HG02588 (cell line): ENCODE measurements around the gene SORCS3.
"Not testable (repeated sequence)": the region's sequence is repeated elsewhere in the genome, so short reads cannot be mapped to it uniquely, and the experiment has no call there.

Experiments
- ATAC-seq: cut with Tn5 transposase; IDR thresholded peaks from one replicate; pipeline ENCODE4 v1.9.1; 2021; ENCODE audit warnings: mild to moderate bottlenecking, moderate library complexity; ENCODE audit not compliant: unreplicated experiment

SORCS3 gene

GRCh38 chr10:104689547-104689946 is 48.5 kb downstream of the SORCS3 start:
- no peak for ATAC-seq

- no peak for ATAC-seq
These were observed 49.0 kb downstream of the SORCS3 start for GRCh38 chr10:104690101-104690500.

GRCh38 chr10:104690959-104691358 is 49.9 kb downstream of the SORCS3 start:
- ATAC-seq: no peak

GRCh38 chr10:104694074-104694473 is 53.0 kb downstream of the SORCS3 start:
- ATAC-seq: no peak

DNA sequence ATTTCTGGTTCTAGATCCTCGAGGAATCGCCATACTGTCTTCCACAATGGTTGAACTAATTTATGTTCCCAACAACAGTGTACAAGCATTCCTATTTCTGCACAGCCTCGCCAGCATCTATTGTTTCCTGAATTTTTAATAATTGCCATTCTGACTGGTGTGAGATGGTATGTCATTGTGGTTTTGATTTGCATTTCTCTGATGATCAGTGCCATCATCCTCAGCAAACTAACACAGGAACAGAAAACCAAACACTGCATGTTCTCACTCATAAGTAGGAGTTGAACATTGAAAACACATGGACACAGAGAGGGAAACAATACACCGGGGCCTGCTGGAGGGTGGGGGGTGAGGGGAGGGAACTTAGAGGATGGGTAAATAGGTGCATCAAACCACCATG is 62.2 kb downstream of the SORCS3 start:
- ATAC-seq: not testable (repeated sequence)

DNA sequence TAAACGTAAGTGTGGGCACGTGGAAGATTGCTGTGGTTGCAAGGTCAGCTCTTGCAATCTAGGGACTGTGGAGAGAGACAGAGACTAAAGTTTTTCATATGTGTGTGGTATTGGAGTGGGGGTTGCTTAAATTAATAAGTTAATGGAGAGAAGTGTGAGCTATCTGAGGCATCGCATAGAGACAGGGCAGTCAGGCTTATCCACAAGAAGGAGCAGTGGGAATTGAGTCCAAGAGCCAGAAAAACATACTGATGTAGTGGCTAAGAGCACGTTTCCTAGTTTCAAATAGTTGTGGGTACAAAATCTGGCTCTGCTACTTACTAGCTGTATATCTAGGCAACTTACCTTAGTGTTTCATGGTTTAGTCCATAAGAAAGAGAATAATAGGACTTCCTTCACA is 65.8 kb downstream of the SORCS3 start:
- ATAC-seq: no peak

- no peak for ATAC-seq
These were observed 66.7 kb downstream of the SORCS3 start for GRCh38 chr10:104707602-104708459.

- no peak for ATAC-seq
These were observed 70.2 kb downstream of the SORCS3 start for GRCh38 chr10:104711302-104711721.

GRCh38 chr10:104730593-104730992 is 89.5 kb downstream of the SORCS3 start:
- ATAC-seq: not testable (repeated sequence)

DNA sequence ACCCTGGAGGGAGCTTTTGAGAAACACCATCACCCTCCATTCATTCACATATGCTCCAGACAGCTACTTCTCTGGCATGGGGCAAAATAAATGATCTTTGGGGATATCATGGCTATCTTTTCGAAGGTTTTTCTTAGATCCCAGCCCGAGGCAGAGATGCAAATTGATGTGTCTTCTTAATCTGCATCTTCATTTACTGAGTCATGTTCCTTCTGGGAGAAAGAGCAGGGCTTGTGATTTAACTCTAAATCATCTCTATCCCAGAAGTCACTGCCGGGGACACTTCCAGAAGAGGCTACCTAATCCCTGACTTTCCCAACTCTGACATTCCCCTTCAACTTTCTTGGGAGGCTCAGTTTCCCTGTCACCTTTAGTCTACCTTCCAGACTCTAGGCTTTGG is 90.1 kb downstream of the SORCS3 start:
- no peak for ATAC-seq

GRCh38 chr10:104732222-104732621 is 91.1 kb downstream of the SORCS3 start:
- ATAC-seq: no peak

- ATAC-seq: no peak
These were observed 93.3 kb downstream of the SORCS3 start for GRCh38 chr10:104734433-104734832.

GRCh38 chr10:104735036-104735756 is 94.1 kb downstream of the SORCS3 start:
- ATAC-seq: no peak

DNA sequence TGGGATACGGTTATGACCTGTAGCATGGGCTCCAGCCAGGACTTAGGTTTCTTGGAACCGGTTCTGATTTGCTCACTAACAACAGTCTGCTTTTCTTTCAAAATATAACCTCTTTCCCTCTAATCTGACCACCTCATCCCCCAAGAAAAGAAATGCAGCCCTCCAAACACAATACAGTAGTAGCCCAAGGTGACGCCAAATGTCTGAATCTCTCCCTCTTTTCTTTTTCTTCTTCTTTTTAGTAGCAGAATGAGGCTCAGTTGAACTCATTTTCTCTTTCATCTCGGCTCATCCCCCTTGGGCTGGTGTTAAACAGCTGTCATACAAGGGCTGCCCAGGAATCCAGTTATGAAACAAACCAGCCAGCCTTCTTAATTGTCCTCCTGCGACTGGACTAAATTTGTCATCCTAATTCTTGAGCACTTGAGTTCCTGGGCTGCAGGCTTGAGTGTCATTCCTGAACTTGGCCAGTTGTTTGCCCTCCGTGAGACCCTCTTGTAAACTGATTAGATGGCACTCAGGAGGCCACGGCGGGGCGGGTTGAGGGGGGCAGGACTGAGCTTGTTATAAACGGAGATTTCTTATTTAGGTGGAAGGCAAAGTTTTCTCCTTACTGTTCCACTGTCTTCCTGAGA is 94.8 kb downstream of the SORCS3 start:
- no peak for ATAC-seq

DNA sequence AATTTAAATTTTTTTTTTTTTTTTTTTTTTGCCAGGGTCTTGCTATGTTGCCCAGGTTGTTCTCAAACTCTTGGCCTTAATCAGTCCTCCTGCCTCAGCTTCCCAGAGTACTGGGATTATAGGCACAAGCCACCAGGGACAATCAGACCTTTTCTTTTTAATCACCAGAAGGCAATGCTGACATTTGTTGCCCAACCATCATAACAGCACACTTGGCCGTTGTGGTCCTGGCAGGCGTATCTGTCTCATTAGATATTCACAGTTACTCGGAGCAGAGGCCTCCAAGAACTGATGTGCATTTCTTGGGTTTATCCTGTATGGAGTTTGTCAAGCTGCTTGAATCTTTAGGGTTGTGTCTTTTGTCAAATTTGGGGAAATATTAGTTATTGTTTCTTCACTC is 100.0 kb downstream of the SORCS3 start:
- ATAC-seq: no peak

- no peak for ATAC-seq
These were observed 103.0 kb downstream of the SORCS3 start for GRCh38 chr10:104744052-104744451.

- no peak for ATAC-seq
These were observed 109.2 kb downstream of the SORCS3 start for GRCh38 chr10:104750291-104750690.

DNA sequence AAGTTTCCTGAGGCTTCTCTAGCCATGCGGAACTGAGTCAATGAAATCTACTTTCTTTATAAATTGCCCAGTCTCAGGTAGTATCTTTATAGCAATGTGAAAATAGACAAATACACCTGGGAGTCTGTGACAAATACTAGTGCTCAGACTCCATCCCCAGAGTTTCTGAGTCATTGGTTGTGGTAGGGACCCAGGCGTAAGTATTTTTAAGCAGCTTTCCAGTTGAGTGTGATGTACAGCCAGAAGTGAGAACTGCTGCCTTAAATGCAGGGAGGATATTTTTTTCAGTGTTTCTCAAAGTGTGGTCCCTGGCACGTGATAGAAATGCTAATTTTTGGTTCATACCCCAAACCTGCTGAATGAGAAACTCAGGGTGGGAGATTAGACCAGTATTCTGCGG is 121.7 kb downstream of the SORCS3 start:
- no peak for ATAC-seq

GRCh38 chr10:104766341-104766740 is 125.3 kb downstream of the SORCS3 start:
- no peak for ATAC-seq

DNA sequence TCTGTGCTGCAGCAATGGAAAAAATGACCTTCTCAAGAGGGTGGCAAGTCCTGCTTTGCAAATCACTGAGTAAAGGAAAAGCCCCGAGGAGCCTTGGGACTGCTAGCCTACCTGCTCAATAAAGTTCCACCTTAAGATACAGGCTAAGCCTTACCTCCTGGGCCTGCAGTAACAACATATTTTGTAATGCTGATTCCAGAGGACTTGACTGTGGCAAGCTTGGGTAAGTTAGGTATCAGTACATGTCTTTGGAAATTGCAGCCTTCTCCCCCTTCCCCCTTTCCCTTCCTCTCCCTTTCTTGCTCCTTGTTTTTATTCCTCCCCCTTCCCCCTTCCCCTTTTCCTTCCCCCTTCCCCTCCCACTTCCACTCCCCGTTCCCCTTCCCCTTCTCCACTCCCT is 126.2 kb downstream of the SORCS3 start:
- no peak for ATAC-seq

DNA sequence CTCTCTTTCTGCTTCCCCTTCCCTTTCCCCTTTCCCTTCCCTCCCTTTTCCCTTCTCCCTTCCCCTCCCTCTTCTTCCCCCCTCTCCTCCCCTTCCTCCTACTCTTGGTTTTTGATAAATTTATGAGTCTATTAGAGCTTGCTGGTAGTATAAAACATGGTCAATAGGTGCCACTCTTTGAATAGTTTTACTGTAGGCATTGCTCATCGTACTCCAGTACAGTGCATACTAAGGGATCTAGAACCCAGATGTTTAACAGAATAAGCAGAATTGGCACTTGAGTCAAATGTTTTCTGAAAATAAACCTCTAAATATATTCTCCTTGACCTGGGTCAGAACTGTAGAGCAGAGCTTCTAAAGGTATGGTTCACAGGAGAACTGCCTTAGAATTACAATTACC is 126.7 kb downstream of the SORCS3 start:
- no peak for ATAC-seq

DNA sequence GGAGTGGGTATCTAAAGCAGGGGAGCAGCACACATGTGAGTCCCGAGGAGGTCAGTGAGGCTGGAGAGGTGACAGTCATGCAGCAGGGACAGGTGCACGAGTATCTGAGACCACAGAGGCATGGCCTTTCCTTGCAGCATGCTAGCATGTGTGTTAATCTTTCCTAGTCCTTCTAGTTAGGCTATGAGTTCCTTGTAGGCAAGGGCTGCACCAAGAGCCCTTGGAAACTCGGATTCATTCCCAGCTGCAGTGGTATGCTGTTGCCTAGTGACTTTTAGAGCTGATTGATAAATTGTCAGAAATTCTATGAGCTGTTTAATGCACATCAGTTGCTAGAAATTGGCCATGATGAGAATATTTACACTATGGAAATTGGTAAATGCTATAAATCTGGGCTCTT is 132.0 kb downstream of the SORCS3 start:
- no peak for ATAC-seq
